Umbilical cord (tissue), 2 donors: Measurements from ENCODE around the gene GATA1. TPM values are rescaled to one million over a fixed set of nuclear protein-coding genes. Genes with fewer than 3 reads are reported as not detected.
A peak's percentile ranks its signal among the peaks of the same experiment; 100 is the strongest.

Source experiments
- DNase-seq: peaks from one replicate; pipeline ENCODE4 v3.0.0-alpha.2; 2015; ENCODE audit warnings: low spot score
- total RNA-seq: library from RNA; depleted of rRNA; stranded (reverse); fragments of >200 nt; gene quantifications from one replicate; pipeline ENCODE4 v1.2.3, GENCODE V29; 2014; ENCODE audit warnings: low replicate concordance; ENCODE audit not compliant: insufficient read depth

Gene GATA1
- total RNA-seq, 1 donor from 2014 or later: not detected

DNA sequence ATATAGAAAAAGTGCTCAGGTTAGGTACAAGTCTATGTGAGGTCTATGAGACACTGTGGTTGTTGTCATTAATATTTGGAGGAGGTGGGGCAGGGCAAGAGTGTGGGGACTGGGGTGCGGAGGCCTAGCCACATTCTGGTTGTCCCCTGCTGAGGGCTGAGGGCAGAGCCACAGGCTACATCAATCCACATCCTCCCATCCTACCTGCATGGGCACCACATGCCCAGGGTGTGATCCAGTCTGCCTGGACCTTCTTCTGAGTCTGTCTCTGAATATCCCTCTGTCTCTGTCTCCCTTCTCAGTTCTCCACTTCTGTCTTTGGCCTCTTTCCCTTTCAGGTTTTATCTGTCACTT is 1.2 kb upstream of the GATA1 start:
- no peak for DNase-seq

DNA sequence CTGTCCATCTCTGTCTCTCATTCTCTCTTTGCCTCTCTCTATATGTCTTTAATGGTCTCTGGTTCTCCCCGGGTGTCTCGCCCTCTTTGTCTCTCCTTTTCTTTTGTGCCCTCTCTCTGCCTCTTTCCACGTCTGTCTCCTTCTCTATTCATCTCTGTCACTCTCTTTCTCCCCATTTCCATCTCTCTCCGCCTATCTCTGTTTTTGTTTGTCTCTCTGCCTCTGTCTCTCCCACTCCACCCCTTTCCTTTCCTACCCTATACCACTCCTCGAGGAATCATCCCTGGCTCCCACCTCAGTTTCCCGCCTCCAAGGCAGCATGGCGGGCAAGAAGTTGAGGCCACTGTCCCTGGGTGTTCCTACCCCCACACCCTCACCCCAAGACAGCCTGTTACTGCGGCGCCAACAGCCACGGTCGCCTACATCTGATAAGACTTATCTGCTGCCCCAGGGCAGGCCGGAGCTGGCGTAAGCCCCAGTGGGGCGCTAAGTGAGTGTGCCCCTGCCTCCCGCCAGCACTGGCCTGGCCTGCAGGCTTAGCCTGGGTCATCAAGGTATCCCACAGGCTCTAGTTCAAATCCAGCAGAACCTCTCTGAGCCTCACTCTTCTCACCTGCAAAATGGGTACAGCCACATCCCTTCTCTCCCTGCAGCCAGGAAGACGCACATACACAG is 713 bp upstream of the GATA1 start:
- no peak for DNase-seq

DNA sequence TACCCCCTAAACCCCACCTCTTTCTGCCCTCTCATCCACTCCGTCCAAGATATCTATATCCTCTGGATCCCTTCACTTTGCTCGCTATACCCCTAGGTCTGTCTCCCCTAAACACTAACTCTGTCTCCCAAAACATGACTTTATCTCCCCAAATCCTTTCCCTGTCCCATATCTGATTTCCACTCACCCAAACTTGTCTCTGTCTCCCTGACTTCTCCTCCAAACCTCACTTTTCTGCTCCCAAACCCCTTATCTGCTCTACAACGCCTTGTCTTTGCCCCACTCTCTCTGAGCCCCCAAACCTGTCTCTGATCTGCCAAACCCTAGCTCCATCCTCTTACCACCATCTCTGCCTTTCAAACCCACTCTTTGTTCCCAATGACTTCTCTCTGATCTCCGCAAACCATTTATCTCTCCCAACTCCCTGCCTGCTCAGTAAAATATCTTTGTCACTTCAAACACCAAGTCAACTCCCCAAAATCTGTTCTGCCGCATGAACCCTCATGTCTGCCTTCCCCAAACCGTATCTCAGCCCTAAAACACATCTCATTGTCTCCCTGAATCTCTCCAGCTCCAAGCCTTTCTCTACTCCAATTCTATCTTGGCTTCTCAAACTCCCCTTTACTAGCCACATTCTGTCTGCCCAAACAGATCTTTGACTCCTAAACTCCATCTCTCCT is 575 bp downstream of the GATA1 start:
- no peak for DNase-seq

DNA sequence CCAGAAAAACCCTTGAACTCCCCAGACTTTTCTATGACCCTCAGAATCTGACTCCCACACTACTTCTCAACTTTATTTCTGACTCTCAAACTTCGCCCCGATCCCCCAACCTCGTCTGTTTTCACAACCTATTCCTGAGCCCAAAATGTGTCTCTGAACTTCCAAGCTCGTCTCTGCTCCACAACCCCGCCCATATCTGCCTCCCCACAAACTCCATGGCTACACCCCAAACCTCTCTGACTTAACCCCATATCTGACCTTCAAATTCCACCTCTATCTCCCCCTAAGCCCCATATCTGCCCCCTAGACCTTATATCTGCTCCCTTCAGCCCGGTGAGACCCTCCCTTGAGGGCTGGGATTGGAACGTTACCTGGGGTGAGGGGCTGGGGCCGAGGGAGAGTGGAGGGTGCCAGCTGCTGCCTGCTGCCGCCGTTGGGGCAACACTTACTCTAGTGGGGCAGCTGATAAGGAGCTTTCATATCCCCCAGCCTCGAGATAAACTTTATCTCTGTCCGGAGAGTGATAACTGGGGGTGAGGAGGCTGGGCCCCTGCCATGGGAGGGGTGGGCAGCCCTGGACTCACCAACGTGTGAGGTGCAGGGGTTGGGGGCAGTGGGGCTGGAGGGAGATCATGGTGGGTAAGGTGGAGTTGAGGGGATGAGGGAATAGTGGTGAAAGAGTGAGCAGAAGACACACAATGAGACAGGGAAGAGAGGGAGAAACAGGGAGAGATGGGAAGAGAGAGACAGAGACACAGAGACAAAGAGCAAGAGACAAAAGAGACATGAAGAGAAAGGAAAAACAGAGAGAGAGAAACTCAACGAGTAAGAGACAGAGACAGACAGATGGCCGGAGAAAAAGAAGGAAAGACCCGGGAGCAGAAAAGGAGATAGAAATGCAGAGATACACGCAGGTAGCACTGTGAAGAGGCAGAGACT is 1.4 kb downstream of the GATA1 start:
- DNase-seq: no peak

DNA sequence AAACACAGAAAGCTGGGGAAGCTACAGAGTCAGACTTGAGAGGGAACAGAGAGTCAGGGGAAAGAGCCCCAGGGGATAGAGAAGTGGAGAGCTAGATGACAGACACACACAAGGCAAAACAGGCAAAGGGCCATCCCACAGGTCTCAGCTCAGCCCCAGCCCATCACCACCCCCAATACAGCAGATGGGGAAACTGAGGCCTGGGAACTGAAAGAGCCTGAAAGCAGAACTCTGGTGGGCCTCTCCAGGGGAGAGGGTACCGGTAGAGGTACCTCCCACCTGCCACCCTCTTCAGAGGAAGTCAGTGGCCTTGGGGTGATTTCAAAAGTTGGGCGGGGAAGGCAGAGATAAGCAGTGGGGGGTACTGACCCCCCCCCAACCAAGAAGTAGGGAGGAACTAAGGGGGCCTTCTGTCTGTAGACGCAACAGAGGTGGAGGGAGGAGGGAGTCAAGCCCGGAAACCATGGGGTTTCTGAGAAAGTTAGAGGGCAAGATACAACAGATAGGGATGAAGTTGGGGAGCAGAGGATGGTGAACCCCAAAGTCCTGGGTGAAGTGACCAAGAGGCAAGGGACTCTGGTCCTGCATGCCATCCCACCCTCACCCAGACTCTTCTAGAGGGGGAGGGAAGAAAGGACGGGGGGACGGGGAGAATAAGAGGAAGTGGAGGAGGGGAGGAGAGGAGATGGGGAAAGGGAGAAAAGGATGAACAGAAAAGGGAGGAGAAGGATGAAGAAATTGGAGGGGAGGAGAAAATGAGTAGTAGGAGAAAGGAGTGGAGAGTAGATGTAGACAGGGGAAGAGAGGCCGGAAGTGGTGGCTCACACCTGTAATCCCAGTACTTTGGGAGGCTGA is 3.2 kb downstream of the GATA1 start:
- no peak for DNase-seq

DNA sequence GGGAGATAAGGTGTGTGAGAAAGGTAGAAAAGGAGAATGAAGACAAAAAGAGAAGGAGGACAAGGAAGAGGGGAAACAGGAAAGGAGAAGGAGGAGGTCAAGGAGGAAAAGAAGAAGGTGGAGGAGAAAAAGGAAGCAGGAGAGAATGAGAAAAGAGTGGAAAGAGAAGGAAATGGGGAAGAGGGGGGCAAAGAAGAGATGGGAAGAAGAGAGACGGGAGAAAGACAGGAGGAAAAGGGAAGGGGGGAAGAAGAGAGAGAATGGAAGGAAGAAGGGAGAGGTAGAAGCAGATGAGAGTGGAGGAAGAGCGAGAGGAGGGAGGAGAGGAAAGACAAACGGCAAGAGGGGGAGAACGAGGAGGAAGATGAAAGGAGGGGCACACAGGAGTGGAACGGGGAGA is 4.1 kb downstream of the GATA1 start:
- DNase-seq: no peak

DNA sequence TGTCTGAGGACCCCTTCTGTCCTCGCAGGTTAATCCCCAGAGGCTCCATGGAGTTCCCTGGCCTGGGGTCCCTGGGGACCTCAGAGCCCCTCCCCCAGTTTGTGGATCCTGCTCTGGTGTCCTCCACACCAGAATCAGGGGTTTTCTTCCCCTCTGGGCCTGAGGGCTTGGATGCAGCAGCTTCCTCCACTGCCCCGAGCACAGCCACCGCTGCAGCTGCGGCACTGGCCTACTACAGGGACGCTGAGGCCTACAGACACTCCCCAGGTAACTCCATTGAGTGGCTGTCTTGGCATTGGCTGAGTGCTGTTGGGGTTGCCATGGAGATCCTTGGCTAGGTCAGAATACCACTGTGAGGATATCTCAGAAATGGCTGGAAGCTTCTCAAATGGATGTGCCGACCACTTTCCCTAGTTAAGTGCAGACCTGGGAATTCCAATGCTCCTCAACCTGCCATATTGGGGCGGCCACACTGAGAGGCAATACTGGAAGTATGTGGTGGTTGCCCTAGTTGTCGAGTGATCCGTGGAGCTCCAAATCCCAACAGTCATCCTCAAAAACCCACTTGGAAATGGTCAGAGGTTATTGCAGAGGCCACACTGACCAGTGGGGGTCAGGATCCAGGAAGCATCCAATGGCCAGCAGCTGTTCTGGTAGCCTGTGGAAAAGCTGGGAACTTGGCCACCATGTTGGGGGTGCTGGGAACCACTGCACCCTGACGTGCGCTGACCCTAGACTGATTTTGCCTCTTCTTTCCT is 4.9 kb downstream of the GATA1 start:
- no peak for DNase-seq

DNA sequence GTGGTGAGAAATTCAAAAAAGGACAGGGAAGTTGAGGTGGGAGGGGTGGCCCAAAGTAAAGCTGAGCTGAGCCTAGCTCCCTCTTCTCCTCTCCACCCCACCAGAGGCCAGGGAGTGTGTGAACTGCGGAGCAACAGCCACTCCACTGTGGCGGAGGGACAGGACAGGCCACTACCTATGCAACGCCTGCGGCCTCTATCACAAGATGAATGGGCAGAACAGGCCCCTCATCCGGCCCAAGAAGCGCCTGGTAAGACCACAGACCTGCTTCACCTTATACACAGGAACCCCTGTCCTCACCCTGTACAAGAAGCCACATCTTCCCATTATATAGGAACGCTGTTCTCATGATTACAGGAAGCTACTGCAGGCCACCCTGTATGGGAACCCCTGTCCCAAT is 5.8 kb downstream of the GATA1 start:
- no peak for DNase-seq

DNA sequence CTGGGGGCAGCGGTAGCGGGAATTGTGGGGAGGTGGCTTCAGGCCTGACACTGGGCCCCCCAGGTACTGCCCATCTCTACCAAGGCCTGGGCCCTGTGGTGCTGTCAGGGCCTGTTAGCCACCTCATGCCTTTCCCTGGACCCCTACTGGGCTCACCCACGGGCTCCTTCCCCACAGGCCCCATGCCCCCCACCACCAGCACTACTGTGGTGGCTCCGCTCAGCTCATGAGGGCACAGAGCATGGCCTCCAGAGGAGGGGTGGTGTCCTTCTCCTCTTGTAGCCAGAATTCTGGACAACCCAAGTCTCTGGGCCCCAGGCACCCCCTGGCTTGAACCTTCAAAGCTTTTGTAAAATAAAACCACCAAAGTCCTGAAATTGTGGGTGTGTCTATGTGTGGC is 7.5 kb downstream of the GATA1 start:
- no peak for DNase-seq

DNA sequence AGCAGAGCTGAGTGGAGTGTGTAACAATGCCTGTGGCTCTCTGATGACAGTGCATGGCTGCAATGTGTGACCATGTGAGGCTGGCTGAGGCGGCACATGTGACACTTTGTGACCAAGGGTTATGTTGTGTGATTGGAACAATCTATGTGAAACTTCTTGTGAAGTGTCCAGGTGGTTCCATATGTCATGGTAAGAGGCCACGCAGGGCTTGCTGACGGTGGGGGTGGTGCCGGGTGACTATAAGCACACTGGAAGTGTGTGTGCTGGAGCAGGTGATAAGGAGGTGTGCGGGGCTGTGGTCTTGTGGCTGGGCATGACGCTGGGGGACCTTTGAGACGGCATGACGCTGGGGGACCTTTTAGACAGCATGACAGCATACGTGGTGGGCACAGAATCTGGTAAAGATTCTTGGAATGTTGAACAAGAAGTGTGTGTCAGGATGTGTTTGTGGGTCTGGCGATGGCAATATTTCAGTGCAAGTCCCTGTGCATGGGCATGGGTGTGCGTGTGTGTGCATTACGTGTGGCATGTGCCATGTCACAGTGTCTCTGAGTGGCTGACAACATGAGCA is 8.0 kb downstream of the GATA1 start:
- DNase-seq: no peak

DNA sequence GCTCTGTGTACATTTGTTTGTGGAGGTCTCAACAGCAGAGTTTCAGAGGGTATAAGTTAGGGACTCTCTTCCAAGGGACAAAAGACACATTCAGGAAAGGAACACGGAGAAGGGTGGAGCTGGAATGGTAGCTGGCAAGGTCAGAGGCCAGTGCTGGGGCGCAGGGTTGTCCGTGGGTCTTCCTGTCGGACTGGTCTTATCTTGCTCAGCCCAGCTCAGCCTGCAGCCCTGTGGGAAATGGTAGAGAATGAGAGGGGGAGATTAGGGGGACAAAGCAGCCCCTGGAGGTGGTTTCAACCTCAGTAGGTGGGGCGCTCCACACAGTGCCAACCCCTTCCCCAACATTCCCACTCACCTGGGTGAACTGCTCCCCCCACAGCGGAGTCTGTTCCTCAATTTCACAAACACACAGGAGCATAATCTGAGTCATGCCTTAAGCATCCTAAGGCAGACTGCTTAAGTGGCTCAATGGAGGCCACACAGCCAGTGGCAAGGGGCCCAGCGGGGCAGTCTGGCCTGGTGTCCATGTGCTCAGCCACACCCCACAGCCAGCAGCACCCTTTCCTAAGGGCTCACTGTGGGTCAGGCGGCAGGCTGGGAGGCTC is 8.6 kb downstream of the GATA1 start:
- peak; percentile 70 for DNase-seq

DNA sequence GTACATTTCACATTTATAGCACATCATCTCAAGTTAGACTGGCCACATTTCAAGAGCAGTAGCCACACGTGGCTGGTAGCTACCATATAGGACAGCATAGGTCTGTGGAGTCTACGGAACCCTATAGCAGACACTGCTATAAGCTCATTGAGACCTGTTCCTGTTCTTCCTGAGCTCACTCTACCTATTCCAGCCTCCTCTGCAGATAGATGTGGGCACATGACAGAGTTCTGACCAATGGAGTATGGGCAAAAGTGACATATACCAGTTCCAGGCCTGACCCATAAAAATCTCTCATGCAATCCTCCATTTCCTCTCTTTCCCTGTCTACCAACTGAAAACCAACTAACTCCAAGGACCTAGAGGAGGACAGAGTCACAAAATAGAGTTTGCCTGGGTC is 11.9 kb downstream of the GATA1 start:
- DNase-seq: no peak

DNA sequence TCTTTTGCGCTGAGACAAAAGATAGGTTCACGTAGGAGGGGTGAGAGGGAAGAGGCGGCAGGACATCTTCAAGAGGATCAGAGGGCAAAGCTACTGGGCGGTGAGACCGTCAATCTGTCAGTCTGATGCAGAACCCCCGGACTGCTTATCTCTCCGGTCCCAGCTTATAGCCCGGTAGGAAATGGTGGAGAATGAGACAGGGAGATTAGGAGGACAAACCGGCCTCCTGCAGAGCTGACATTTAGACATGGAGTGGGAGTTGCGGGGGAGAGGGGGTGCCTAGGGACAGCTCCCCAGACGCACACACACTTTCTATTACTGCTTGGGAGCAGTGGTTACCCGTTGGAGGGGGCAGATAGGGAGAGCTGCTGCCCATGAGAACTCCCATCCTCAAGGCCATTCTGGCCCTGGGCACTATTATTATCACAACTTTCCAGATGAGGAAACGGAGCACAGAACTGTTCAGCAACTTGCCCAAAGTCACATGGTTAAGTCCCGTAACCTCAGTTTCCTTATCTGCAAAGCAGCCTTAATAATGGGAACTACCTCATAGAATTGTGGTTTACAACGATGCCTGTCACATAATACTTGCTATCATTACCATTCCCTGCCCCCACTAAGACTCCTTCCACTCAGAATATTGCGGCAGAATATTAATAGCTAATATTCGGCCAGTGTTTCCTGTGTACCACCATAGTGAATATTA is 14.3 kb downstream of the GATA1 start:
- DNase-seq: no peak

DNA sequence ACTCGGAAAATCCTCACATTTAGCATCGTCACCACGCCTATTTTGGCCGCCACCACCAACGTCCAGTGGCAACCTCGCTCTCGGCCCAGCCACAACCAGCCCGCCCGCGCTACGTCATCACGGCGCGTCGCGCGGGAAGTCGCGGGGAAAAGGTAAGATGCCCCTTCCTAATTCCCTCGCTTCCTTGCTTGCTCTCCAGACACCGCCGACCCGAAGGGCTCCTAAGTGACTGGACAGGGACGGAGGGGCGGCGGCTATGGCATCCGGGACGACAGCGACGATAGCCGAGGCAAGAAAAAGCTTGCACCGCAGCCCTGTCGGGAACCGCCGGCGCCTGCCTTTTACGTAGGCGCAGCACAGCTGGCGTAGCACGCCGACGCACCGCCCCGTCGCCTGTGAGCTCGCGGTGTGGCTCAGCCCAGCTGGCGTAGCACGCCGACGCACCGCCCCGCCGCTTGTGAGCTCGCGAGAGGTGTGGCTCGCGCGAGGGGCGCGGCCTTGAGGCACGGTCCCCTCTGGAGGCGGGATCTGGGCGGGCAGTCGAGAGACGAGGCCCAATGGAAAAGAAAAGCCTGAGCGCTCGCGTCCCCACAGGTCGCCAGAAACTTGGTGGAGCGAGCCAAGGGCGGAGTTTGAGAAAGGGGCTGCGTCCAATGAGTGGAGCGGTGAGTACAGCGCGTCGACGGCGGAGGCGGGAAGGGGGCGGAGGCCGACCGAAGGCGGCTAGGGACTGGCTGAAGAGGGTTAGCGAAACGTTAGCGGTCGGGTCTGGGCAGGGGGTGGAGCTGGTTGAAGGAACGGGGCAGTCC is 15.1 kb downstream of the GATA1 start, which contains the start of gene HDAC6:
HDAC6 (plus strand) TSS at position 788 of the 809 bp plus-strand sequence. CDS start 626 bp downstream, outside the sequence.
- DNase-seq: peak; percentile 99

DNA sequence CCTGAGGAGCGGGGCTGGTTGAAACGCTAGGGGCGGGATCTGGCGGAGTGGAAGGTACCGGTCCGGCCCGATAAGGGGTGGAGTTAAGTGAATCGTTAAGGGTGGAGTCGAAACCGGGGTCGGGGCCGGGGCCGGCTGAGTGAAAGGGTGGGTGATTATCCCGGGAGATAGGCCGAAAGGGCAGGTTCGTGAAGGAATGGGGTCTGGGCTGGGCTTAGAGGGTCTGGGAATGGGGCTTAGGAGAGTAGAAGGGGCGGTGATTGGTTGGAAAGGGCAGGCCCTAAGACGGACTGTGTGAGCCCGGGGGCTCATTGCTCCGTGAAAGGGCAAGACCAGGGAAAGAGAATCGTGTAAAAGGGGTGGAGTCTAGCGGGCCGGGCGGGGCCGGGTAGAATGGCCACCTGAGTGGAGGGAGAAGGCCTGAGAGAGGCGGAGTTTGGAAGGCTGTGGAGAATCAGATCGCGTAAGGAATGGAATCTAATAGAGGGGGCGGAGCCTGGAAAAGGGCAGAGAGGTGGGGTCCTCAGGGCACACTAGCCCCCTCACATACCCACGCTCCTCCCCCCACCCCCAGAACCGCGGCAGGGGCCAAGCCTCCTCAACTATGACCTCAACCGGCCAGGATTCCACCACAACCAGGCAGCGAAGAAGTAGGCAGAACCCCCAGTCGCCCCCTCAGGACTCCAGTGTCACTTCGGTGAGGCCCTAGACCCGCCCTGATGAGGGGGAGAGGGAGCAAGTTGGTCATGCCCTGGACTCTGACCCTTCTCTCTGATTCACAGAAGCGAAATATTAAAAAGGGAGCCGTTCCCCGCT is 15.9 kb downstream of the GATA1 start:
- DNase-seq: peak; percentile 85

DNA sequence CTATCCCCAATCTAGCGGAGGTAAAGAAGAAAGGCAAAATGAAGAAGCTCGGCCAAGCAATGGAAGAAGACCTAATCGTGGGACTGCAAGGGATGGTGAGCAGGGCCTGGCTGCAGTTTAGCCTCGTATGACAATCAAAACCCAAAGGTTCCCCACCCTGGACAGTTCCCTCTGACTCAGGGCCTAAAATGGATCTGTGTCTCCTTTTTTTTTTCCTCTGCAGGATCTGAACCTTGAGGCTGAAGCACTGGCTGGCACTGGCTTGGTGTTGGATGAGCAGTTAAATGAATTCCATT is 16.5 kb downstream of the GATA1 start:
- no peak for DNase-seq

DNA sequence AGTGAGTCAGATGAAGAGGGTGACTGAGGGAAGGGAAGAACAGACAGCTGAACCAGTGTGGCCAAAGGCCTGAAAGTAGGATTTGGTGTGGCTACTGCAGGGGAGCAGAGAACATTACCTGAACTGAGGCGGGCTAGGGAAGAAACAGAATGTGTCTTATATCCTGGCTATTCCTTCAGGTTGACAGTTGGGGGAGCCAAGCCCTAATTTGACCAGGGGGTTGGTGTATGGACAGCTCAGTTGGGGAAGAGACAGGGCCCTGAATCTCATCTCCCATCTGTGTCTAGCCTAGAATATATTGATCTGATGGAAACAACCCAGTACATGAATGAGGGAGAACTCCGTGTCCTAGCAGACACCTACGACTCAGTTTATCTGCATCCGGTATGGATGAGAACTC is 19.7 kb downstream of the GATA1 start:
- no peak for DNase-seq

DNA sequence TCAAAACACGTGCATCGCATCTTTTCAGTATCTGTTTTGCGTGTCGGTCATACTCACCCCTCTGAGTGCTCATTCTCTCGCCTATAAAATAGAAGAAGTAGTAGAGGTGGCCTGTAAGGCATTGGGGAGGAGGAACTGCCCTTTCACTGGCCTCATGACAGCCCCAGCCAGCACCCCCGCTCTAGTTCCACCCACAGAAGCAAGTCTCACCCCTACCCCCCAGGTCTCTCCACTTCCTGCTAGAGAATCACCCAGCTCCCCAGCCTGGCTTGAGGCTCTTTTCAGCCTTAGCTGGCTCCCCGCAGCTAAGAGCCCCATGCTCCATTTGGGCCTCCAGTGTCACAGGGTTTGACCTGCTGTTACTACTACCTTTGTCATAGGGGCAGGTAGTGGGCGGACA is 27.3 kb downstream of the GATA1 start:
- DNase-seq: no peak
